ENCODE data around the gene AASS. TPM values are rescaled to one million over a fixed set of nuclear protein-coding genes. Genes with fewer than 3 reads are reported as not detected.

The AASS gene
- 23.3 and 37.9 TPM in 2 replicates for total RNA-seq

DNA sequence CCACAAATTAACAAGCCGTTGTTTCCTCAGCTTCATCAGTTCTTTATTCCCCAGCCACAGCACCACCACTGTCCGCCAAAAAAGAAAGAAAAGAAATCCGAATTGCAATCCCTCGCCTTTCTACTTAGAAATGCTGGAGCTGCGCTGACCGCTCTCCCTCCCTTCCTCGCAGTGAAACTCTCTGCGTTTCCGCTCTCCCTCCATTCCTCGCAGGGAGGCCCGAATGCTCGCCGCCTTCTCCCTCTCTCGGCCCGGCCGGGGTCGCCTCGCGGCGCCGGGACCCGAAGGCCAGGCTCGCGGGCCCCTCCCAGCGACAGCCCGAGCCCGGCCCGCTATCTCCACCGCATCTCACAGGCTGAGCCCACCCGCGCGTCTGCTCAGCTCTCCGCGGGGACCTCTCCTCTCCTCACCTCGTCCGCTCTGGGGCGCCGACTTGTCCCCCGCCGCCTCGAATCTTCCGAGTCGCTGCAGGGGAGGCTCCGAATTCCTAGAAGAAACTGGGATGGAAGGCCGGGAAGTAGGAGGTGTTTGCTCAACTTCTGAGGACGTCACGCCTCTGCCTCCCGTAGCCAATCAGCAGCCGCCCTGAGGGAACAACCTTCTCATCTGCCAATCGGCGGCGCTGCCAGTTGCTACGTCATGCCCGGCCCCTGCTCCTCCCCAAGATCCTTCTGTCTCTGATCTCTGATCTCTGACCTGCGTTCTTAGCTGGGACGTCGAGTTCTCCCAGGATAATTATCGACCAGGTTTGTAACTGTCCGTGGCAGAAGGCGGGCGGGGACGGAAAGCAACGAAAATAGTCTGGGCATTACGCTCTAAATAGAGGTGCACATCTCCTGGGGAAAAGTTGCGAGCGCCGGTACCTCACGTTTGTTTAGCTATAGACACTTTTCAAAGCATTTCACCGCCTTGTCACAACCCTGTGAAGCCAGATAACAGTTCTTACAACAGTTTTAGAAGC is at the start of gene AASS:
Gene AASS, minus strand, starts transcription at position 499 of the 961 bp plus-strand sequence. CDS start 10,523 bp downstream, outside the sequence.

Other genes with a start within 250 kb of the AASS start
- gene FEZF1, start 160.5 kb upstream of the AASS start, total RNA-seq: not detected in 2 replicates

All from bladder microvascular endothelial cell (primary cell).